22Rv1 (cell line): Measurements from ENCODE around the gene ZNF497.

Experiments used
- ZFX ChIP-seq: fragments of 450-650 bp; IDR thresholded peaks from 2 replicates; pipeline ENCODE4 v1.6.1; 2017; ENCODE audit warnings: antibody characterized with exemption, borderline replicate concordance
- TF ChIP-seq, protein P1 (sequence below): fragments of 450-650 bp; IDR thresholded peaks from 2 replicates; pipeline ENCODE4 v1.5.1; 2017; ENCODE audit warnings: mild to moderate bottlenecking

DNA sequence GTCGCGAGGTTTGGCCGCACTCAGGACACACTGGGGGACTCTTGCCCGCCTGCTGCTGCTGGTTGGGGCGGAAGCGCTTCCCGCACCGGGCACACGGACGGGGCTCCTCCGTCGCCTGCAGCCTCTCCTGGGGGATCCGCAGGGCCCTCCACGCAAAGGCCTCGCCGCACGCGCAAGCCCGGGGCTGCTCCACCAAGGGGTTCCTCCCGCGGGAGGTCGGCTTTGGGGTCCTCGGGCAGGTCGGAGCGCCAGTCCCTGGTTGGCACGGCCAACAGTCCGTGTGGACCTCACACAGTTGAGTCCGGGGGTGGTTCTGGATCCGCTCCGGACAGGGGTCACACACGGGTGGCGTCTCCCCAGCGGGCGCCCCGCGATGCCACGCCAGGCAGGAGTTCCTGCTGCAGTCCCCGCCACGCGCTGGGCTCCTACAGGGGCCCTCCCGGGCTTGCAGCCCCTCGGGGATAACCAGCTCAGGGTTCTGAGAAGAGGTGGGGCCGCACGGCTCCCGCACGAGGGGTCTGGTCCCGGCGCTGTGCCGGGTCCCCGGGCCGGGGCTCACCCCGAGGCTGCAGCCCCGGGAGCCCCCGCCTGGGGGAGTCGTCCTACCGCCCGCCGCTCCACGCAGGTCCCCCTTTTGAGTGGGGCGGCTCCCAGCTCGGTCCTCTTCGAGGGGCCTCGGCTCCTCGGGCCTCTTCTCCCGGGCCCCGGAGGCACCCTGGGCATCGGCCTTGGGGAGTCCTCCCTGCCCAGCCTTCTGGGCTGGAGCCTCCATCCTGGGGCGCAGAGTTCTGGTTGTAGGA lies 6.2 kb upstream of the ZNF497 start:
- TF ChIP-seq, protein P1, sequence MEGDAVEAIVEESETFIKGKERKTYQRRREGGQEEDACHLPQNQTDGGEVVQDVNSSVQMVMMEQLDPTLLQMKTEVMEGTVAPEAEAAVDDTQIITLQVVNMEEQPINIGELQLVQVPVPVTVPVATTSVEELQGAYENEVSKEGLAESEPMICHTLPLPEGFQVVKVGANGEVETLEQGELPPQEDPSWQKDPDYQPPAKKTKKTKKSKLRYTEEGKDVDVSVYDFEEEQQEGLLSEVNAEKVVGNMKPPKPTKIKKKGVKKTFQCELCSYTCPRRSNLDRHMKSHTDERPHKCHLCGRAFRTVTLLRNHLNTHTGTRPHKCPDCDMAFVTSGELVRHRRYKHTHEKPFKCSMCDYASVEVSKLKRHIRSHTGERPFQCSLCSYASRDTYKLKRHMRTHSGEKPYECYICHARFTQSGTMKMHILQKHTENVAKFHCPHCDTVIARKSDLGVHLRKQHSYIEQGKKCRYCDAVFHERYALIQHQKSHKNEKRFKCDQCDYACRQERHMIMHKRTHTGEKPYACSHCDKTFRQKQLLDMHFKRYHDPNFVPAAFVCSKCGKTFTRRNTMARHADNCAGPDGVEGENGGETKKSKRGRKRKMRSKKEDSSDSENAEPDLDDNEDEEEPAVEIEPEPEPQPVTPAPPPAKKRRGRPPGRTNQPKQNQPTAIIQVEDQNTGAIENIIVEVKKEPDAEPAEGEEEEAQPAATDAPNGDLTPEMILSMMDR: no peak
- no peak for TF ChIP-seq ZFX
